ENCODE measurements around the gene RAB44.

Gene RAB44

GRCh38 chr6:36730424-36731380 is 33.1 kb downstream of the RAB44 start:
- DNase-seq (ENCODE audit: low read depth in 2 of 2), result no peak

- no peak for DNase-seq (ENCODE audit: low read depth in 2 of 2)
These were observed 34.1 kb downstream of the RAB44 start for GRCh38 chr6:36731622-36732310.

GRCh38 chr6:36733300-36733699 is 35.7 kb downstream of the RAB44 start:
- no peak for DNase-seq (ENCODE audit: low read depth in 2 of 2)

- no peak for DNase-seq (ENCODE audit: low read depth in 2 of 2)
These were observed 36.9 kb downstream of the RAB44 start for GRCh38 chr6:36734486-36735060.

- DNase-seq (ENCODE audit: low read depth in 2 of 2), result no peak
These were observed 37.8 kb downstream of the RAB44 start for GRCh38 chr6:36735110-36736071.

- no peak for DNase-seq (ENCODE audit: low read depth in 2 of 2)
These were observed 39.6 kb downstream of the RAB44 start for GRCh38 chr6:36737043-36737785.

GRCh38 chr6:36738108-36738507 is 40.5 kb downstream of the RAB44 start:
- DNase-seq (ENCODE audit: low read depth in 2 of 2), result no peak

- no peak for DNase-seq (ENCODE audit: low read depth in 2 of 2)
These were observed 42.6 kb downstream of the RAB44 start for GRCh38 chr6:36739947-36740817.

- no peak for DNase-seq (ENCODE audit: low read depth in 2 of 2)
These were observed 43.2 kb downstream of the RAB44 start for GRCh38 chr6:36740818-36741179.

GRCh38 chr6:36742146-36742545 is 44.5 kb downstream of the RAB44 start:
- no peak for DNase-seq (ENCODE audit: low read depth in 2 of 2)

- DNase-seq (ENCODE audit: low read depth in 2 of 2), result no peak
These were observed 45.4 kb downstream of the RAB44 start for GRCh38 chr6:36743032-36743431.

GRCh38 chr6:36743538-36744303 is 46.1 kb downstream of the RAB44 start:
- no peak for DNase-seq (ENCODE audit: low read depth in 2 of 2)

GRCh38 chr6:36744304-36744673 is 46.7 kb downstream of the RAB44 start:
- DNase-seq (ENCODE audit: low read depth in 2 of 2), result no peak

- no peak for DNase-seq (ENCODE audit: low read depth in 2 of 2)
These were observed 47.7 kb downstream of the RAB44 start for GRCh38 chr6:36745283-36745682.

GRCh38 chr6:36745836-36746235 is 48.2 kb downstream of the RAB44 start:
- no peak for DNase-seq (ENCODE audit: low read depth in 2 of 2)

- no peak for DNase-seq (ENCODE audit: low read depth in 2 of 2)
These were observed 48.6 kb downstream of the RAB44 start for GRCh38 chr6:36746251-36746650.

- no peak for DNase-seq (ENCODE audit: low read depth in 2 of 2)
These were observed 52.3 kb downstream of the RAB44 start for GRCh38 chr6:36749829-36750489.

GRCh38 chr6:36751091-36751490 is 53.5 kb downstream of the RAB44 start:
- DNase-seq (ENCODE audit: low read depth in 2 of 2), result no peak

GRCh38 chr6:36751833-36752186 is 54.2 kb downstream of the RAB44 start:
- no peak for DNase-seq (ENCODE audit: low read depth in 2 of 2)

Data from stimulated activated CD8-positive, alpha-beta memory T cell treated with anti-CD3 and anti-CD28 coated beads, Interleukin-7, amount 100 ng/mL, for 4 hours (primary cell).